ENCODE measurements around the gene SLC25A48.

The SLC25A48 gene, protein sequence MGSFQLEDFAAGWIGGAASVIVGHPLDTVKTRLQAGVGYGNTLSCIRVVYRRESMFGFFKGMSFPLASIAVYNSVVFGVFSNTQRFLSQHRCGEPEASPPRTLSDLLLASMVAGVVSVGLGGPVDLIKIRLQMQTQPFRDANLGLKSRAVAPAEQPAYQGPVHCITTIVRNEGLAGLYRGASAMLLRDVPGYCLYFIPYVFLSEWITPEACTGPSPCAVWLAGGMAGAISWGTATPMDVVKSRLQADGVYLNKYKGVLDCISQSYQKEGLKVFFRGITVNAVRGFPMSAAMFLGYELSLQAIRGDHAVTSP

DNA sequence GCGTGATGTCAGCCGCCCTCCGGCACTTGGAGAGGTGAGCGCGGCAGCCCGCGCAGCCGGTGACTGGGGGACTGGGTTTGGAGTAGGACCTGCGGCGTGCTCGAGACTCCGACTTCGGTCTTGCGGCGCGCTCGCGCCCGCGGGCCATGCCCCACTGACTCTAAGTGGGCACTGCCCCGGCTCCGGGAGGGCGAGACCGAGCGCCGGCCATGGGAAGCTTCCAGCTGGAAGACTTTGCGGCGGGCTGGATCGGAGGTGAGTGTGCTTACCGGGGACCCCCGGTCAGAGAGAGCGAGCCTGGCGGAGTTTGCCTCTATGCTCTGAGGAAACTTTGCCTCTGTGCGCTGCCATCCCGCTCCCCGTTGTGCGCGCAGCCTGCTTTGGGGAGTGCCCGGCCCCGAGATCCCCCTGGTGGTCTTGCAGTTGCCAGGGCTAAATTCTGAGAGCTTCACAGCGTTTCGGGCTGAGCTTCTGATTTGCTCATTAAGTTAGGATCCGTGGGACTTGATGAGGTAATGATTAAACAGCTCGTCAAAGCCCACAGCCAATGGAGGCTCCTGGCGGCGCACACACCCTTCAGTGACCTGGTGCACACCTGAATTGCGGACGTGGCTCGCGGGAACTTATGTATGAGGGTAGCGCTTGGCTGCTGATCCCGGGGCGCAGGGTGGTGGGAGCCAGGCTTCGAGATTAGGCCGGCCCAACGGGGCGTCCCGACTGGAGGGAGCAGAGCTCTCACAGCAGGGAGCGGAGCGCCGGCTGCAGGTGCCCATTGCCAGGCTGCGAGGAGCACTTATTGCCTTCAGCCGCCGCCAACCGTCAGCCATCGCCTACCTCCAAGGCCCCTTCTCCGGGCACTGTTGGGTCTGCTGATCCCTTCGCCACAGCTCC, at the start of gene SLC25A48:
Gene SLC25A48 (plus strand): TSS at position 25 of the 891 bp plus-strand sequence. CDS start 185 bp downstream, at position 210.
- Histone ChIP-seq H3K27me3 (peaks cover 2 to 64% of the 10 kb centered on the region in 2 donors), H3K36me3 (no peaks in the 10 kb centered on the region), H3K4me3 (peak within 1 kb of the TSS; percentile 24 to 30), H3K9me3 (peaks cover 0 to 5% (median 0%) of the 10 kb centered on the region in 3 donors), H3K4me1 (peaks cover 0 to 15% (median 10%) of the 10 kb centered on the region in 4 donors), H3K27ac (no peak within 1 kb of the TSS)
- intact Hi-C loops (cut with DNase I; ENCODE audit: low total_unique reads) = no loop called here
- no peak for DNase-seq
- TF ChIP-seq, protein P1, sequence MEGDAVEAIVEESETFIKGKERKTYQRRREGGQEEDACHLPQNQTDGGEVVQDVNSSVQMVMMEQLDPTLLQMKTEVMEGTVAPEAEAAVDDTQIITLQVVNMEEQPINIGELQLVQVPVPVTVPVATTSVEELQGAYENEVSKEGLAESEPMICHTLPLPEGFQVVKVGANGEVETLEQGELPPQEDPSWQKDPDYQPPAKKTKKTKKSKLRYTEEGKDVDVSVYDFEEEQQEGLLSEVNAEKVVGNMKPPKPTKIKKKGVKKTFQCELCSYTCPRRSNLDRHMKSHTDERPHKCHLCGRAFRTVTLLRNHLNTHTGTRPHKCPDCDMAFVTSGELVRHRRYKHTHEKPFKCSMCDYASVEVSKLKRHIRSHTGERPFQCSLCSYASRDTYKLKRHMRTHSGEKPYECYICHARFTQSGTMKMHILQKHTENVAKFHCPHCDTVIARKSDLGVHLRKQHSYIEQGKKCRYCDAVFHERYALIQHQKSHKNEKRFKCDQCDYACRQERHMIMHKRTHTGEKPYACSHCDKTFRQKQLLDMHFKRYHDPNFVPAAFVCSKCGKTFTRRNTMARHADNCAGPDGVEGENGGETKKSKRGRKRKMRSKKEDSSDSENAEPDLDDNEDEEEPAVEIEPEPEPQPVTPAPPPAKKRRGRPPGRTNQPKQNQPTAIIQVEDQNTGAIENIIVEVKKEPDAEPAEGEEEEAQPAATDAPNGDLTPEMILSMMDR (IDR thresholded peaks at IDR 0.05) = peak in 1 of 2 experiments; percentile 24

DNA sequence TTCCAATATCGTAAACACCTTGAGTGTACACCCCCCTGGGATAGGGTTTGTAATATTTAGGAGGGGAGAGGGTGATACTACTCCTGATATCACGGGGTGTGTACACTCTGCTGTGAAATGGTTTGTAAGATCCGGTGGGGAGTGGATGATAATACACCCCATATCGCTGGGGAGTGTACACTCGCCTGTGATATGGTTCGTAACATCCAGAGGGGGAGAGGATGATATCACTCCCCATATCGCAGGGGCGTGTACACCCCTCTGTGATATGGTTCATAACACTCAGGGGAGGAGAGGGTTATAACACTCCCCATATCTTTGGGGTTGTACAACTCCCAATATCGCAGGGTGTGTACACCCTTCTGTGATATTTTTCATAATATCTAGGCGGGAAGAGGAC, 33.8 kb upstream of the SLC25A48 start:
- Histone ChIP-seq H3K27ac (no peak overlapping the region), H3K36me3 (no peaks in the 10 kb centered on the region), H3K27me3 (peaks cover 0 to 14% of the 10 kb centered on the region in 2 donors), H3K9me3 (no peaks in the 10 kb centered on the region), H3K4me3 (no peak overlapping the region), H3K4me1 (no peaks in the 10 kb centered on the region)
- no peak for DNase-seq
- intact Hi-C loops (cut with DNase I; ENCODE audit: low total_unique reads) = no loop called here
- TF ChIP-seq, protein P1 (IDR thresholded peaks at IDR 0.05) = no peak

DNA sequence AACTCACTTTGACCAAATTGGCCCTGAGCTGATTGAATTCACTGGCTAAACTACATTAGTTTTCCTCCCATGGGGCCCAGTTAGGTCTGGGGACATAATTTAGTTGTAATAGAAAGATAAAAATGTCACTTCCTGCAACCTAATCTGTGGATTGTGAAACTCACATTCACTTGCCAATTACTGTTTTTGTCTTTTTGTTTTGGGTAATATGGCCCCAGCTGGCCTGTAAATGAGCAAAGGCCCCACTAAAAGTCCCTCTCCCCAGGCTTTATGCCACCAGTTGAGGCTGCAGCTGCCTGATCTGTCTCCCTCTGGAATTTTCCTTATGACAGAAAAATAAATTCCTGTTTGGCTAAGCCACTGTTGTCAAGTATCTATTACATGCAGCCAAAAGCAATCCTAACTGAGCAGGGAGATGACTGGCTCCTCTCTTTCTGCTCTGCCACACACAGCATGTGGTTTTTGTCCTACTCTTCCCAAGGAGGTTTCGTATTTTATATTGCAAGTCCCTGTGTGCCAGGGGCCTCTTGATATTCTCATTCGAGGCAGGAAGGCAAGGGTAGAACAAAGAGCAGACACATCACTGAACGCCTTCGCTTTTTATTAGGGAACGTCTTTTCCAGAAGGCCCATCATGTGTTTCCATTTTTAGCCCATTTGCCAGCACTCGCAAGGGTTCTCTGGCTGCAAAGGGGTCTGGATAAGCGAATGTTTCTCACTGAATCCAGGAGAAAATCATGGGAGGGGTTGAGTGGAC, 24.1 kb upstream of the SLC25A48 start:
- Histone ChIP-seq H3K9me3 (no peaks in the 10 kb centered on the region), H3K27me3 (peaks cover 0 to 7% of the 10 kb centered on the region in 2 donors), H3K4me1 (no peaks in the 10 kb centered on the region), H3K27ac (no peak overlapping the region), H3K4me3 (no peak overlapping the region), H3K36me3 (no peaks in the 10 kb centered on the region)
- intact Hi-C loops (cut with DNase I; ENCODE audit: low total_unique reads) = no loop called here
- no peak for DNase-seq
- TF ChIP-seq, protein P1 (IDR thresholded peaks at IDR 0.05) = no peak

DNA sequence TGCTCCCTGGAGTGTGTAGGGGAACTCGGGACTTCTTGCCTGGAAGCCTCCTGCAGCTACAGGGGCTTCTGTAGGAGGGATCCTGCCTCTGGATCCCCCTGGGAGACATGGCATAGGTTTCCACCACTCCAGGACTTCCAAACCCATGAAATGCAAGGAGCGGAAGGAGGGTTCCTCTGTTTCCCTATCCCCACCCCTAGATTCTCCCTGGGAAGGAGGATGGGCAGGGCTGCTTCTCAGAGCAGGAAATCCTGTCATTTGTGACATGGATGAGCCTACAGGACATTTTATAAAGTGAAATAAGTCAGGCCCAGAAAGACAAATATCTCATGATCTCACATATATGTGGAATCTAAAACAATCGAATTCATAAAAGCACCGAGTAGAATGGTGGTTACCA, 23.5 kb upstream of the SLC25A48 start:
- Histone ChIP-seq H3K9me3 (no peaks in the 10 kb centered on the region), H3K36me3 (no peaks in the 10 kb centered on the region), H3K27ac (no peak overlapping the region), H3K4me1 (no peaks in the 10 kb centered on the region), H3K27me3 (peaks cover 0 to 7% of the 10 kb centered on the region in 2 donors), H3K4me3 (no peak overlapping the region)
- intact Hi-C loops (cut with DNase I; ENCODE audit: low total_unique reads) = no loop called here
- DNase-seq = no peak
- TF ChIP-seq, protein P1 (IDR thresholded peaks at IDR 0.05) = no peak

DNA sequence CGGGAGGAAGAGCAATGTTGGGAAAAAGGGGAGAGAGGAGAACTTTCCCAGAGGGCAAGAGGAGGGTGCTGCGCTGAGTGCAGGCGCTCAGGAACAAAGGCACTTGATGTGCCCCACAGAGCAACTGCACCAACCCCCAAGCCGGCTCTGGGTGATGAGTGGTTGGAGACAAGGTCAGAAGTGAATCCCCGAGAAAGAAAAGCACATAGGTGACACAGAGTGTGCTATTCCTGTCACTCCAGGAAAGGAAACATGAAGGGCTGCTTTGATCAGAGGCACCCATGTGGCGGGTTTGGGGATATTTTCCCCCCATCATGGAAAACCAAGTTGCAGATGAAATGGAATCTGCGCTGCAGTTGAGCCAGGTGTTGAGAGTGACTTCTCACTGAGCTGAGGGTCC, 20.7 kb upstream of the SLC25A48 start:
- intact Hi-C loops (cut with DNase I; ENCODE audit: low total_unique reads) = no loop called here
- H3K27me3 ChIP-seq = peaks cover 0 to 7% of the 10 kb centered on the region in 2 donors
- no peaks in the 10 kb centered on the region for H3K9me3 ChIP-seq
- no peaks in the 10 kb centered on the region for H3K36me3 ChIP-seq
- no peak overlapping the region for H3K27ac ChIP-seq
- DNase-seq = no peak
- H3K4me1 ChIP-seq = no peaks in the 10 kb centered on the region
- H3K4me3 ChIP-seq = no peak overlapping the region
- TF ChIP-seq, protein P1 (IDR thresholded peaks at IDR 0.05) = no peak
